Testis (tissue), 2 donors: ENCODE data around the gene NLRP1.

Source experiments
- POLR2A ChIP-seq: fragments of 450-650 bp; IDR thresholded peaks from one replicate; pipeline ENCODE4 v1.6.1; 2017; ENCODE audit warnings: antibody characterized with exemption, mild to moderate bottlenecking, moderate library complexity
- TF ChIP-seq, protein P1 (sequence below), 3 experiments: fragments of 450-650 bp in 2 of 3; fragments of 200-600 bp in 1 of 3; sonication (generic) in 1 of 3; IDR thresholded peaks; one replicate each; pipeline ENCODE4 v1.5.1; 2016 to 2019; ENCODE audit warnings: antibody characterized with exemption in 3 of 3, mild to moderate bottlenecking in 2 of 3, moderate library complexity in 1 of 3

DNA sequence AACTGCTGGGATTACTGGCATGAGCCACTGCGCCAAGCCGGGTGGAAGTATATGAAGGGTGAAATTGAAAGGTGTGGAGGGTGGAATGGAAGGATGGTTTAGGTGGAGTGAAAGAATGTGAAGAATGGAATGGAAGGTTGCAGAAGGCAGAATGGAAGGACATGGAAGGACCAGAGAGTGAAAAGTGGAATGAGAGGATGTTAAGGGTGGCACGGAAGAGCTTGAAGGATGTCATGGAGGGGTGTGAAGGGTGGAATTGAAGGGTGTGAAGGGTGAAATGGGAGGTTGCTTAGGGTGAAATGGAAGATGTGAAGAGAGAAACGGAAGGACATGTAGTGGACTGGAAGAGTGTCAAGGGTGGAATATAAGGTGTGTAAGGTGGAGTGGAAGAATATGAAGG, 81.8 kb downstream of the NLRP1 start:
- no peak for TF ChIP-seq POLR2A
- TF ChIP-seq, protein P1, sequence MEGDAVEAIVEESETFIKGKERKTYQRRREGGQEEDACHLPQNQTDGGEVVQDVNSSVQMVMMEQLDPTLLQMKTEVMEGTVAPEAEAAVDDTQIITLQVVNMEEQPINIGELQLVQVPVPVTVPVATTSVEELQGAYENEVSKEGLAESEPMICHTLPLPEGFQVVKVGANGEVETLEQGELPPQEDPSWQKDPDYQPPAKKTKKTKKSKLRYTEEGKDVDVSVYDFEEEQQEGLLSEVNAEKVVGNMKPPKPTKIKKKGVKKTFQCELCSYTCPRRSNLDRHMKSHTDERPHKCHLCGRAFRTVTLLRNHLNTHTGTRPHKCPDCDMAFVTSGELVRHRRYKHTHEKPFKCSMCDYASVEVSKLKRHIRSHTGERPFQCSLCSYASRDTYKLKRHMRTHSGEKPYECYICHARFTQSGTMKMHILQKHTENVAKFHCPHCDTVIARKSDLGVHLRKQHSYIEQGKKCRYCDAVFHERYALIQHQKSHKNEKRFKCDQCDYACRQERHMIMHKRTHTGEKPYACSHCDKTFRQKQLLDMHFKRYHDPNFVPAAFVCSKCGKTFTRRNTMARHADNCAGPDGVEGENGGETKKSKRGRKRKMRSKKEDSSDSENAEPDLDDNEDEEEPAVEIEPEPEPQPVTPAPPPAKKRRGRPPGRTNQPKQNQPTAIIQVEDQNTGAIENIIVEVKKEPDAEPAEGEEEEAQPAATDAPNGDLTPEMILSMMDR (IDR thresholded peaks at IDR 0.05), result no peak
